Upper lobe of left lung (tissue), 6 donors: Measurements from ENCODE around the gene PLA2G4A. TPM values are rescaled to one million over a fixed set of nuclear protein-coding genes. Genes with fewer than 3 reads are reported as not detected.

Experiments used
- ATAC-seq, 2 donors: fragments of 200-7000 bp; cut with Tn5 transposase; one replicate each; pipeline ENCODE4 v1.9.1; 2022; ENCODE audit warnings: mild to moderate bottlenecking in 2 of 2, moderate library complexity in 2 of 2; ENCODE audit not compliant: low FRiP score in 2 of 2
- DNase-seq, 2 donors: peaks; one replicate each; pipeline ENCODE4 v3.0.0-alpha.2; 2019 to 2020
- H3K27ac ChIP-seq, 4 donors: fragments of 200-600 bp; sonication (generic); one replicate each; pipeline ENCODE4 v1.5.1; 2016 to 2019
- H3K27me3 ChIP-seq, 4 donors: fragments of 200-600 bp; sonication (generic); one replicate each; pipeline ENCODE4 v1.5.1; 2017 to 2019
- H3K36me3 ChIP-seq, 4 donors: fragments of 200-600 bp; sonication (generic); one replicate each; pipeline ENCODE4 v1.5.1; 2016 to 2019
- H3K4me1 ChIP-seq, 4 donors: fragments of 200-600 bp; sonication (generic); one replicate each; pipeline ENCODE4 v1.5.1; 2018 to 2019
- H3K4me3 ChIP-seq, 4 donors: fragments of 200-600 bp; sonication (generic); one replicate each; pipeline ENCODE4 v1.5.1; 2017 to 2019; ENCODE audit warnings: mild to moderate bottlenecking in 2 of 4, moderate library complexity in 1 of 4
- H3K9me3 ChIP-seq, 4 donors: fragments of 200-600 bp; sonication (generic); one replicate each; pipeline ENCODE4 v1.5.1; 2018 to 2019
- CTCF ChIP-seq, 6 experiments: fragments of 450-650 bp in 4 of 6; fragments of 200-600 bp in 2 of 6; sonication (generic) in 2 of 6; IDR thresholded peaks; one replicate each; pipeline ENCODE4 v1.5.1; 2016 to 2019; ENCODE audit warnings: antibody characterized with exemption in 6 of 6
- EP300 ChIP-seq, 4 donors: sonication (generic); formaldehyde crosslinking; IDR thresholded peaks; one replicate each; pipeline ENCODE4 v1.5.1; 2017; ENCODE audit warnings: antibody characterized with exemption in 4 of 4, control low read depth in 2 of 4
- POLR2A ChIP-seq, 4 donors: fragments of 450-650 bp; IDR thresholded peaks; one replicate each; pipeline ENCODE4 v1.5.1; 2016 to 2017; ENCODE audit warnings: antibody characterized with exemption in 4 of 4, mild to moderate bottlenecking in 2 of 4
- POLR2AphosphoS5 ChIP-seq, 2 donors: sonication (generic); formaldehyde crosslinking; IDR thresholded peaks; one replicate each; pipeline ENCODE4 v1.5.1; 2017; ENCODE audit warnings: antibody characterized with exemption in 2 of 2
- WGBS, 2 donors: methylation state at CpG; one replicate each; pipeline ENCODE4 v1.1.5; 2017 to 2018; 5-methylcytosine and 5-hydroxymethylcytosine counted together
- total RNA-seq, 6 donors: library from RNA; depleted of rRNA in 4 of 6; stranded (reverse); fragments of >200 nt in 4 of 6; gene quantifications; one replicate each; pipeline versions ENCODE4 v1.1.0 to v1.2.1, GENCODE V29; 2016 to 2021
- donor health status: DM: no; HTN: no; CAD: no; lungs with moderate emphysema.
- donor health status: DM: no; HTN: yes; CAD: no; lungs with severe emphysema.

Gene PLA2G4A
- total RNA-seq, 6 donors from 2014 or later, result 2.1 to 11.8 (median 7.5) TPM

GRCh38 chr1:186903374-186904136 is 74.8 kb downstream of the PLA2G4A start:
- H3K4me3 ChIP-seq, result no peak overlapping the region
- H3K27ac ChIP-seq, result no peak overlapping the region
- no peaks in the 10 kb centered on the region for H3K9me3 ChIP-seq
- ATAC-seq (no peak), DNase-seq (no peak)
- no peaks in the 10 kb centered on the region for H3K27me3 ChIP-seq
- WGBS, 2 donors, result 78 to 86% methylated on average over 7 of the region's 7 CpGs
- H3K36me3 ChIP-seq, result no peaks in the 10 kb centered on the region
- peaks cover 0 to 4% (median 0%) of the 10 kb centered on the region in 4 donors for H3K4me1 ChIP-seq
- TF ChIP-seq POLR2AphosphoS5 (IDR thresholded peaks at IDR 0.05) (no peak), CTCF (IDR thresholded peaks at IDR 0.05) (peak in 1 of 6 experiments; percentile 7), POLR2A (IDR thresholded peaks at IDR 0.05) (no peak)

DNA sequence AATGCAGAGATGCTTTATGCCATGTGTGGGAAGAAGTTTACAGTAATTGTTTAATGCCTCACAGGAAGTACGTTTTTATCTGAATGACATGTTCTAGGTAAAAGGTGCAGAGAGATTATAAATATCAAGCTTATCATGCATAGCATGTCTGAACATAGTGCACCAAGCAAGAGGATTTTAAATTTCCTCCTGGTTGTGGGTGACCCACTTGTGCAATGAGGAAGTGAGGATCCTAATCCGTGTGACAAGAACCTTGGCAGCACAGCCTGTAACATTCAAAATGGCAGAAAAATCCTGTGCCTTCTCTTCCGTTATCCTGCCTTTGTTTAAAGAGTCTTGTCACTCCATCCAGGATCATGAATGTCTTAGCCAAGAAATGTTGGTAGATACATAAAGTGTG is 75.6 kb downstream of the PLA2G4A start:
- DNase-seq, result no peak
- 45 to 52% methylated on average over 3 of the region's 3 CpGs for WGBS, 2 donors
- H3K4me1 ChIP-seq, result peaks cover 0 to 4% (median 0%) of the 10 kb centered on the region in 4 donors
- no peak for TF ChIP-seq POLR2A (IDR thresholded peaks at IDR 0.05)
- no peak for TF ChIP-seq POLR2AphosphoS5 (IDR thresholded peaks at IDR 0.05)
- TF ChIP-seq CTCF (IDR thresholded peaks at IDR 0.05), result no peak
- TF ChIP-seq EP300 (IDR thresholded peaks at IDR 0.05), result no peak
- no peaks in the 10 kb centered on the region for H3K36me3 ChIP-seq
- H3K27me3 ChIP-seq, result no peaks in the 10 kb centered on the region
- ATAC-seq, result peak in 1 of 2 donors; percentile 58
- no peak overlapping the region for H3K4me3 ChIP-seq
- no peaks in the 10 kb centered on the region for H3K9me3 ChIP-seq
- H3K27ac ChIP-seq, result no peak overlapping the region

DNA sequence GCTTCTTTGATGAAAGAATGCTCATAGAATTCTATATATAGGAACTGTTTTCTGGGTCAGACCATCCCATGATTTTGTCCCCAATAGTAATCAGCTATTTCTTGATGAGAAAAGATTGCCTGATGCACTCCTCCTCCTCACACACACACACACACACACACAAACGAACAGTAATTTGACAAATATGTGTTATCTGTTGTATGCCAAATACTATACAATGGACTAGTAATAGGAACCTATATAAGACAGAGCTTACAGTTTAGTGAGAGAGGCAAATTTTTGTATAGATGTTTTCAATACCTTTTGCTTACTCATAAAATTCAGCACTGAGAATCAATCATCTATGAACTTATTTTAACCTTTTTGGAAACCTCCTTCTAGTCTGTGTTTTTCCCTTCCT is 76.8 kb downstream of the PLA2G4A start:
- Histone ChIP-seq H3K36me3 (no peaks in the 10 kb centered on the region), H3K27me3 (no peaks in the 10 kb centered on the region), H3K27ac (no peak overlapping the region), H3K4me3 (no peak overlapping the region), H3K9me3 (no peaks in the 10 kb centered on the region), H3K4me1 (peaks cover 0 to 4% (median 0%) of the 10 kb centered on the region in 4 donors)
- TF ChIP-seq POLR2AphosphoS5 (IDR thresholded peaks at IDR 0.05) (no peak), CTCF (IDR thresholded peaks at IDR 0.05) (no peak), POLR2A (IDR thresholded peaks at IDR 0.05) (no peak), EP300 (IDR thresholded peaks at IDR 0.05) (no peak)
- DNase-seq (no peak), ATAC-seq (no peak)
- 63 to 75% methylated on average over 1 of the region's 1 CpG for WGBS, 2 donors

- H3K27ac ChIP-seq, result no peak overlapping the region
- ATAC-seq, result no peak
- no peak for DNase-seq
- TF ChIP-seq POLR2AphosphoS5 (IDR thresholded peaks at IDR 0.05) (no peak), EP300 (IDR thresholded peaks at IDR 0.05) (no peak), CTCF (IDR thresholded peaks at IDR 0.05) (no peak), POLR2A (IDR thresholded peaks at IDR 0.05) (no peak)
- WGBS, 2 donors, result 72 to 92% methylated on average over 2 to 4 of the region's 4 CpGs
- H3K36me3 ChIP-seq, result no peaks in the 10 kb centered on the region
- H3K4me1 ChIP-seq, result no peaks in the 10 kb centered on the region
- no peaks in the 10 kb centered on the region for H3K9me3 ChIP-seq
- H3K4me3 ChIP-seq, result no peak overlapping the region
- H3K27me3 ChIP-seq, result no peaks in the 10 kb centered on the region
Observed at GRCh38 chr1:186915555-186915954, 86.8 kb downstream of the PLA2G4A start.
